Coronary artery (tissue), 2 donors: ENCODE results near the gene KLK7.

Source experiments
- DNase-seq: peaks from one replicate; pipeline ENCODE4 v3.0.0-alpha.2; 2017; ENCODE audit warnings: low spot score
- H3K27ac ChIP-seq, 2 donors: fragments of 200-600 bp; sonication (generic); one replicate each; pipeline ENCODE4 v1.5.1; 2016 to 2019
- H3K4me3 ChIP-seq: fragments of 200-600 bp; sonication (generic); 2 replicates; pipeline ENCODE4 v1.5.1; 2016; ENCODE audit warnings: mild to moderate bottlenecking, moderate library complexity
- CTCF ChIP-seq: fragments of 200-600 bp; sonication (generic); IDR thresholded peaks from one replicate; pipeline ENCODE4 v1.5.1; 2019; ENCODE audit warnings: antibody characterized with exemption

The KLK7 gene

GRCh38 chr19:50983625-50984292 lies at the start of gene KLK7:
Gene KLK7, minus strand, starts transcription at chr19:50983917. Its CDS starts 1,518 bp downstream, at chr19:50982399.
- DNase-seq: no peak
- TF ChIP-seq CTCF: no peak
- H3K27ac ChIP-seq: no peak within 1 kb of the TSS
- no peak within 1 kb of the TSS for H3K4me3 ChIP-seq

GRCh38 chr19:51031880-51032225 lies 48.1 kb upstream of the KLK7 start:
- TF ChIP-seq CTCF: no peak
- peak; percentile 41 for DNase-seq
- Histone ChIP-seq H3K4me3 (no peak overlapping the region), H3K27ac (no peak overlapping the region)

- DNase-seq: no peak
- H3K4me3 ChIP-seq: no peak overlapping the region
- H3K27ac ChIP-seq: no peak overlapping the region
- no peak for TF ChIP-seq CTCF
These were observed 47.6 kb upstream of the KLK7 start for GRCh38 chr19:51031220-51031879.

GRCh38 chr19:51030631-51031030 lies 46.9 kb upstream of the KLK7 start:
- no peak for TF ChIP-seq CTCF
- peak; percentile 28 for DNase-seq
- Histone ChIP-seq H3K4me3 (no peak overlapping the region), H3K27ac (no peak overlapping the region)

- H3K4me3 ChIP-seq: no peak overlapping the region
These were observed 46.0 kb upstream of the KLK7 start for GRCh38 chr19:51029718-51030117.

GRCh38 chr19:51027873-51028272 lies 44.2 kb upstream of the KLK7 start:
- no peak for DNase-seq
- H3K4me3 ChIP-seq: no peak overlapping the region
- no peak overlapping the region for H3K27ac ChIP-seq
- TF ChIP-seq CTCF: no peak

More at GRCh38 chr19:51029718-51030117, 46.0 kb upstream of the KLK7 start:
- no peak for TF ChIP-seq CTCF
- DNase-seq: peak; percentile 3
- no peak overlapping the region for H3K27ac ChIP-seq
